ENCODE results near the gene MFRP.

DNA sequence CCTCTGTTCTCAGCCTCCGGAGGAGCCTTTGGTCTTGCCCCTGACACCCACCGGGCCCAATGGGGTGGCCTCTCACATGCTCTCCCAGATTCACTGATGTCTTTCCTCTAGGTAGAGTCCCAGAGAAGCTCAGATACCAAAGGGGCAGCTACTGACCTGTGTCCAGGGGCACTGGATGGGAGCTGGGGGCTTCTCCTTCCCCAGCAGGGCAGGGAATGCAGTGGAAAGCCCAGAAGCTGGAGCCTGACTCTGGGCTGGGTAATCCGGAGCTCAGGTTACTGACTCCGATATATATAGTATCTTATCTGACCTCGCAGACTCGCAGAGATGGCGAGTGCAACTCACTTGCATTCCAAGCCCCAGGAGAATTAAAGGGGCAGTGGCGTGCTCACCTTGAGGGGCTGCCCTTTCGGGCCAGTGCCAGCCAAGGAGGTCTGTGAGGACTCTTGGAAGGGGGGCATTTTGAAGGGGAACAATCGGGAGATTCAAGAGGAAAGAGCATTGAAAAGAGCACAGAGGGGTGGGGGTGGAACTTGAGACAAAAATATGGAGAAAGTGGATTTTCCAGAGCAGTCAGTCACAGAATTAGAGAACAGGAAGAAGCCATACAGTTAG lies 32.5 kb upstream of the MFRP start:
- TF ChIP-seq CTCF (IDR thresholded peaks at IDR 0.05) (no peak), EP300 (IDR thresholded peaks at IDR 0.05) (no peak), POLR2AphosphoS5 (IDR thresholded peaks at IDR 0.05) (no peak), POLR2A (IDR thresholded peaks at IDR 0.05) (no peak)
